ENCODE data around the gene SLC31A2.

GRCh38 chr9:113129466-113129865 is 21.3 kb upstream of the SLC31A2 start:
- TF ChIP-seq CTCF (IDR thresholded peaks at IDR 0.05) (no peak), POLR2A (IDR thresholded peaks at IDR 0.05) (no peak), POLR2AphosphoS5 (IDR thresholded peaks at IDR 0.05) (no peak)

Data from gastroesophageal sphincter (tissue), 3 donors.